ENCODE results near the gene MTA3.
"Not testable (repeated sequence)": the region's sequence is repeated elsewhere in the genome, so short reads cannot be mapped to it uniquely, and the experiment has no call there.

The MTA3 gene

GRCh38 chr2:42614838-42615237, 46.4 kb downstream of the MTA3 start:
- no peak for DNase-seq

- no peak for DNase-seq
Observed at GRCh38 chr2:42618116-42618515, 49.7 kb downstream of the MTA3 start.

- DNase-seq = no peak
Observed at GRCh38 chr2:42618972-42619371, 50.5 kb downstream of the MTA3 start.

- DNase-seq = not testable (repeated sequence)
Observed at GRCh38 chr2:42621626-42622025, 53.2 kb downstream of the MTA3 start.

GRCh38 chr2:42622943-42623676, 54.7 kb downstream of the MTA3 start:
- DNase-seq = no peak

GRCh38 chr2:42624047-42624446, 55.6 kb downstream of the MTA3 start:
- no peak for DNase-seq

GRCh38 chr2:42628024-42628423, 59.6 kb downstream of the MTA3 start:
- not testable (repeated sequence) for DNase-seq

- DNase-seq = no peak
Observed at GRCh38 chr2:42636934-42637333, 68.5 kb downstream of the MTA3 start.

- no peak for DNase-seq
Observed at GRCh38 chr2:42638080-42638784, 69.8 kb downstream of the MTA3 start.

GRCh38 chr2:42639340-42640077, 71.1 kb downstream of the MTA3 start:
- DNase-seq = peak; percentile 7

- DNase-seq = no peak
Observed at GRCh38 chr2:42640261-42640660, 71.8 kb downstream of the MTA3 start.

- DNase-seq = not testable (repeated sequence)
Observed at GRCh38 chr2:42642371-42642770, 73.9 kb downstream of the MTA3 start.

GRCh38 chr2:42645551-42645950, 77.1 kb downstream of the MTA3 start:
- DNase-seq = no peak

- no peak for DNase-seq
Observed at GRCh38 chr2:42648796-42649195, 80.4 kb downstream of the MTA3 start.

- no peak for DNase-seq
Observed at GRCh38 chr2:42651057-42651456, 82.6 kb downstream of the MTA3 start.

GRCh38 chr2:42652086-42652485, 83.7 kb downstream of the MTA3 start:
- no peak for DNase-seq

GRCh38 chr2:42653039-42653438, 84.6 kb downstream of the MTA3 start:
- DNase-seq = no peak

- no peak for DNase-seq
Observed at GRCh38 chr2:42653908-42654445, 85.5 kb downstream of the MTA3 start.

- DNase-seq = no peak
Observed at GRCh38 chr2:42658306-42658705, 89.9 kb downstream of the MTA3 start.

- no peak for DNase-seq
Observed at GRCh38 chr2:42659609-42660008, 91.2 kb downstream of the MTA3 start.

GRCh38 chr2:42663106-42663780, 94.8 kb downstream of the MTA3 start:
- peak; percentile 87 for DNase-seq

- no peak for DNase-seq
Observed at GRCh38 chr2:42663828-42664227, 95.4 kb downstream of the MTA3 start.
